Measurements from ENCODE around the gene HABP4.

Gene HABP4

DNA sequence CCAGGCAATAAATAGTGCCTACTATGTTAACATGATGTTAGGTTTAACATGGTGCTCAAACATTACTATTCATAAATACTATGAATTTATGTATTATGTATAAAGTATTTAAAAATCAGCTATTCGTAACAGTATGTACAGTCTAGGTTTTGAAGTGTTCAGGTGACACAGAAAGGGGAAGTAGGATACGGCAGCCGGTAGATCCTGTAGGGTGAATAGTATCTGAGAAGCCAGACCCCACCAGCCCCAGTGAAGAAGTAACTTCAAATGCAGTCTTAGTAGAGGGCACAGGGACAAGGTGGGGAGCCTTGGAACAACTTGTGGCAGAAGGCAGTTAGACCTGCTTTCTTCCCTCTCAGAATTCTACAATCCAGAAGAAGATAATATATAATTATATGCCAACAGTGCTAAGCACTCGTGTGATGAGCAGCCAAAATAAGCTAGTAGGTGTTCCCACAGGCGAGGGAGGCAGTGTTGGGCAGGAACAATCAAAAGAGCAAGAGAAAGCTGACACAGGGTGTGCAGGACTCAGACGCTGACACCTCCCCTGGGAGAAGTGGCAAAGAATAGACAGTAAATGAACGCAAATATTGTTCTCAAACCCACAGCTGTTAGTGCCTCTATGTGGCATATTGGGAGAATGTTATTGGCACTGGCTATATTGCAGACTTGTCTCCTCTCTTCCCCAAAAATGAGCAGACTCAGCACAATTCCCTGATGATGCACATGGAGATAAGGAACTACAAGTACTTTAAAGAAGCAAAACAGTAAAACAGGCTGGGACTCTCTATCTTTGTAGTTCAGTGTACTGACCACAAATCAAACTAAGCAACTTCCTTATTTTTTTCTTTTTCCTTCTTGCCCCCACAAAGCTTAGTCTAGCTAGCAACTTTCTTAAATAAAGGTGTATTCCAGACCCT, 36.4 kb upstream of the HABP4 start:
- H3K27ac ChIP-seq = no peak overlapping the region
- no peak for DNase-seq
- TF ChIP-seq, protein P1, sequence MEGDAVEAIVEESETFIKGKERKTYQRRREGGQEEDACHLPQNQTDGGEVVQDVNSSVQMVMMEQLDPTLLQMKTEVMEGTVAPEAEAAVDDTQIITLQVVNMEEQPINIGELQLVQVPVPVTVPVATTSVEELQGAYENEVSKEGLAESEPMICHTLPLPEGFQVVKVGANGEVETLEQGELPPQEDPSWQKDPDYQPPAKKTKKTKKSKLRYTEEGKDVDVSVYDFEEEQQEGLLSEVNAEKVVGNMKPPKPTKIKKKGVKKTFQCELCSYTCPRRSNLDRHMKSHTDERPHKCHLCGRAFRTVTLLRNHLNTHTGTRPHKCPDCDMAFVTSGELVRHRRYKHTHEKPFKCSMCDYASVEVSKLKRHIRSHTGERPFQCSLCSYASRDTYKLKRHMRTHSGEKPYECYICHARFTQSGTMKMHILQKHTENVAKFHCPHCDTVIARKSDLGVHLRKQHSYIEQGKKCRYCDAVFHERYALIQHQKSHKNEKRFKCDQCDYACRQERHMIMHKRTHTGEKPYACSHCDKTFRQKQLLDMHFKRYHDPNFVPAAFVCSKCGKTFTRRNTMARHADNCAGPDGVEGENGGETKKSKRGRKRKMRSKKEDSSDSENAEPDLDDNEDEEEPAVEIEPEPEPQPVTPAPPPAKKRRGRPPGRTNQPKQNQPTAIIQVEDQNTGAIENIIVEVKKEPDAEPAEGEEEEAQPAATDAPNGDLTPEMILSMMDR (IDR thresholded peaks at IDR 0.05) = no peak
- H3K4me1 ChIP-seq = peaks cover 4 to 10% (median 6%) of the 10 kb centered on the region in 4 donors
- no peaks in the 10 kb centered on the region for H3K27me3 ChIP-seq
- H3K36me3 ChIP-seq = no peaks in the 10 kb centered on the region
- H3K9me3 ChIP-seq = no peaks in the 10 kb centered on the region
- intact Hi-C loops (cut with DNase I; ENCODE audit: low total_unique reads) = loop anchor here (10.0 kb wide), 1 partner anchor 151 kb away; no protein-coding TSS in a partner anchor
- no peak overlapping the region for H3K4me3 ChIP-seq

- H3K4me1 ChIP-seq = peaks cover 11 to 34% (median 25%) of the 10 kb centered on the region in 4 donors
- intact Hi-C loops (cut with DNase I; ENCODE audit: low total_unique reads) = loop anchor here (10.0 kb wide), 1 partner anchor 148 kb away; no protein-coding TSS in a partner anchor
- peak; percentile 82 to 93 for DNase-seq
- H3K27ac ChIP-seq = peak overlapping the region; percentile 95 to 98
- no peaks in the 10 kb centered on the region for H3K9me3 ChIP-seq
- H3K27me3 ChIP-seq = no peaks in the 10 kb centered on the region
- H3K36me3 ChIP-seq = no peaks in the 10 kb centered on the region
- TF ChIP-seq, protein P1 (IDR thresholded peaks at IDR 0.05) = peak; percentile 8 to 22
- H3K4me3 ChIP-seq = peak overlapping the region; percentile 67 to 75
Observed at GRCh38 chr9:96417051-96417586, 32.9 kb upstream of the HABP4 start.

- H3K4me3 ChIP-seq = peak overlapping the region; percentile 67 to 75
- TF ChIP-seq, protein P1 (IDR thresholded peaks at IDR 0.05) = no peak
- no peaks in the 10 kb centered on the region for H3K36me3 ChIP-seq
- intact Hi-C loops (cut with DNase I; ENCODE audit: low total_unique reads) = loop anchor here (2.0 to 10.0 kb wide), 3 partner anchors 33 to 237 kb away; partner anchors contain the start of genes HABP4 and PRXL2C
- peak overlapping the region; percentile 95 to 98 for H3K27ac ChIP-seq
- no peaks in the 10 kb centered on the region for H3K27me3 ChIP-seq
- peaks cover 11 to 34% (median 25%) of the 10 kb centered on the region in 4 donors for H3K4me1 ChIP-seq
- peak in 1 of 2 donors; percentile 22 for DNase-seq
- no peaks in the 10 kb centered on the region for H3K9me3 ChIP-seq
Observed at GRCh38 chr9:96417661-96418082, 32.3 kb upstream of the HABP4 start.

DNA sequence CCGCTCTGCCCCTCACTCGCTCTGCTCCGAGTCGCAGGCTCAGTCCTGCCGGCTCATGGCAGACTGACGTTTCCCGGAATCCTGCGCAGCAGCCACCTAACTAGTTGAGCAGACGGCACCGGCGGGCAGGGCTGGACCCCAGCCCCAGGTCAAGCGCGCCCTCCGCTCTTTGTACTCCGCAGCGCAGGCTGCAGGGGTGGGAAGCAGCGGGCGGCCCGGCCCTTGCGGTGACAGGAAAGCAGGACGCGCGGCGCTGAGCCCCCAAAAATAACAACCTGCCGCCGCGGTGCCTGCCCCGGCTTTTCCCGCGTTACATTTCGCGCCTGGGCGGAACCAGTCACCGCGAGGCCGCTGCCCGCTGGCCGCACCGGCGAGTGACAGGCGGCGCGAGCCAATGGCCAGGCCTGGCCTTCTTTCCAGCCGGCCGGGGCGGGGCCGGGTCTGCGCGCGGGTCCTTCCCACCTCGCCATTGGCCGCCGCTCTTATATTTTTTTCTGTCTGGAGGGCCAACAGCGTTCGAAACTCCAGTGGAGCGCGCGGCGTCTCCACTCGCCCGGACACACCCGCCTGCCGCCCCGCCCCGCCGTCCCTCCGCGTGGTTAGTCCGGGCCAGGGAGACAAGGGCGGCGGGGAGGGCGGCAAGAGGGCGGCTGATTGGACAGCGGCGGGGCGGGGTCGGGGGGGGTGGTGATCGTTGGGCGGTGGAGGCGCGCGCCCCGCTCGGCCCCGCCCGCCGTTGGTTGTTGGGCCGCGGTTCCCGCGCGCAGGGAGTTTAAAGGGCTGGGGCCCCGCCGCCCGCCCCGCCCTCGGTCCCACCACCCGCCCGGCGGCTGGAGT, 31.7 kb upstream of the HABP4 start, which contains the start of gene ZNF367:
ZNF367 (minus strand) TSS at position 288 of the 837 bp plus-strand sequence. CDS start 338 bp downstream, outside the sequence.
- Histone ChIP-seq H3K27me3 (no peaks in the 10 kb centered on the region), H3K36me3 (no peaks in the 10 kb centered on the region), H3K27ac (peak within 1 kb of the TSS; percentile 95 to 98), H3K4me3 (peak within 1 kb of the TSS; percentile 67 to 75), H3K4me1 (peaks cover 11 to 34% (median 25%) of the 10 kb centered on the region in 4 donors), H3K9me3 (no peaks in the 10 kb centered on the region)
- TF ChIP-seq, protein P1 (IDR thresholded peaks at IDR 0.05) = peak in 1 of 2 experiments; percentile 4
- peak; percentile 98 to 99 for DNase-seq
- intact Hi-C loops (cut with DNase I; ENCODE audit: low total_unique reads) = loop anchor here (2.0 to 10.0 kb wide), 3 partner anchors 32 to 236 kb away; partner anchors contain the start of genes HABP4 and PRXL2C

All from tibial artery (tissue), 4 donors.